Measurements from ENCODE around the gene ENAH.

DNA sequence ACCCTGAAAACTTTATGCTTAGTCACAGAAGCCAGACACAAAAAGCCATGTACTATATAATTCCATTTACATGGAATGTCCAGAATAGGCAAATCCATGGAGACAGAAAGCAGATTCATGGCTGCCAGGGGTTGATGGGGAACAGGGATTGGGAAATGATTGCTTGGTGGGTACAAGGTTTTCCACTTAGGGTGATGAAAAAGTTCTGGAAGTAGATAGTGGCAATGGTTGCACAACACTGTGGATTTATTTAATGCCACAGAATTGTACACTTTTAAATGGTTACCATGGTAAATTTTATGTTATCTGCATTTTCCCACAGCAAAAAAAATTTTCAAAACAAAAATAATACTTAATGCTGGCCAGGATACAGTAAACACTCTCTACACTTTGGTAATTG is 40.6 kb downstream of the ENAH start:
- TF ChIP-seq, protein P1, sequence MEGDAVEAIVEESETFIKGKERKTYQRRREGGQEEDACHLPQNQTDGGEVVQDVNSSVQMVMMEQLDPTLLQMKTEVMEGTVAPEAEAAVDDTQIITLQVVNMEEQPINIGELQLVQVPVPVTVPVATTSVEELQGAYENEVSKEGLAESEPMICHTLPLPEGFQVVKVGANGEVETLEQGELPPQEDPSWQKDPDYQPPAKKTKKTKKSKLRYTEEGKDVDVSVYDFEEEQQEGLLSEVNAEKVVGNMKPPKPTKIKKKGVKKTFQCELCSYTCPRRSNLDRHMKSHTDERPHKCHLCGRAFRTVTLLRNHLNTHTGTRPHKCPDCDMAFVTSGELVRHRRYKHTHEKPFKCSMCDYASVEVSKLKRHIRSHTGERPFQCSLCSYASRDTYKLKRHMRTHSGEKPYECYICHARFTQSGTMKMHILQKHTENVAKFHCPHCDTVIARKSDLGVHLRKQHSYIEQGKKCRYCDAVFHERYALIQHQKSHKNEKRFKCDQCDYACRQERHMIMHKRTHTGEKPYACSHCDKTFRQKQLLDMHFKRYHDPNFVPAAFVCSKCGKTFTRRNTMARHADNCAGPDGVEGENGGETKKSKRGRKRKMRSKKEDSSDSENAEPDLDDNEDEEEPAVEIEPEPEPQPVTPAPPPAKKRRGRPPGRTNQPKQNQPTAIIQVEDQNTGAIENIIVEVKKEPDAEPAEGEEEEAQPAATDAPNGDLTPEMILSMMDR (IDR thresholded peaks at IDR 0.05) = no peak
- no peak for TF ChIP-seq POLR2A (IDR thresholded peaks at IDR 0.05)
- TF ChIP-seq POLR2AphosphoS5 (IDR thresholded peaks at IDR 0.05) = peak; percentile 56
- no peak for TF ChIP-seq EP300 (IDR thresholded peaks at IDR 0.05)

Data from gastroesophageal sphincter (tissue), 3 donors.